Trophoblast cell (in vitro differentiated cells and primary cell): ENCODE data around the gene TSHZ1.

Source experiments
- DNase-seq, 2 donors: peaks; one replicate each; pipeline ENCODE4 v3.0.0-alpha.2; 2016
- H2AFZ ChIP-seq: 2 replicates; pipeline ENCODE4 v1.6.1; 2013; ENCODE audit warnings: low read length, moderate library complexity, mild to moderate bottlenecking; ENCODE audit not compliant: insufficient read depth, poor library complexity
- H2AK5ac ChIP-seq: 2 replicates; pipeline ENCODE4 v1.6.1; 2013; ENCODE audit warnings: mild to moderate bottlenecking, low read length
- H2BK120ac ChIP-seq: 2 replicates; pipeline ENCODE4 v1.6.1; 2013; ENCODE audit warnings: low read length, mild to moderate bottlenecking, moderate library complexity; ENCODE audit not compliant: insufficient read depth, poor library complexity
- H2BK12ac ChIP-seq: 2 replicates; pipeline ENCODE4 v1.6.1; 2013; ENCODE audit warnings: mild to moderate bottlenecking, low read length, moderate library complexity
- H2BK5ac ChIP-seq: 2 replicates; pipeline ENCODE4 v1.6.1; 2013; ENCODE audit warnings: low read length, low read depth, moderate library complexity, mild to moderate bottlenecking; ENCODE audit not compliant: poor library complexity
- H3K14ac ChIP-seq: 2 replicates; pipeline ENCODE4 v1.6.1; 2013; ENCODE audit warnings: mild to moderate bottlenecking, low read length
- H3K18ac ChIP-seq: 2 replicates; pipeline ENCODE4 v1.6.1; 2013; ENCODE audit warnings: mild to moderate bottlenecking, low read length
- H3K23ac ChIP-seq: 2 replicates; pipeline ENCODE4 v1.6.1; 2013; ENCODE audit warnings: low read length
- H3K27ac ChIP-seq: 2 replicates; pipeline ENCODE4 v1.5.1; 2013; ENCODE audit warnings: low read depth, mild to moderate bottlenecking, inconsistent platforms, low read length, moderate library complexity
- H3K27me3 ChIP-seq: 2 replicates; pipeline ENCODE4 v1.6.1; 2013; ENCODE audit warnings: inconsistent platforms, mild to moderate bottlenecking, low read length, moderate library complexity; ENCODE audit not compliant: insufficient read depth
- H3K36me3 ChIP-seq, 2 experiments: 1 replicate in 1 of 2; 2 replicates in 1 of 2; pipeline ENCODE4 v1.6.1; 2013; ENCODE audit warnings: low read length in 2 of 2, mild to moderate bottlenecking in 2 of 2, moderate library complexity in 1 of 2; ENCODE audit not compliant: insufficient read depth in 2 of 2, control insufficient read depth in 1 of 2
- H3K4ac ChIP-seq: 2 replicates; pipeline ENCODE4 v1.6.1; 2013; ENCODE audit warnings: low read depth, mild to moderate bottlenecking, low read length, moderate library complexity
- H3K4me1 ChIP-seq, 2 experiments: 1 replicate in 1 of 2; 2 replicates in 1 of 2; pipeline ENCODE4 v1.6.1; 2013; ENCODE audit warnings: low read length in 2 of 2, mild to moderate bottlenecking in 2 of 2, moderate library complexity in 1 of 2; ENCODE audit not compliant: insufficient read depth in 2 of 2, control insufficient read depth in 1 of 2
- H3K4me2 ChIP-seq: 2 replicates; pipeline ENCODE4 v1.6.1; 2013; ENCODE audit warnings: inconsistent platforms, mild to moderate bottlenecking, low read length, moderate library complexity
- H3K4me3 ChIP-seq: 2 replicates; pipeline ENCODE4 v1.5.1; 2013; ENCODE audit warnings: mild to moderate bottlenecking, low read depth, low read length, inconsistent platforms
- H3K79me1 ChIP-seq: one replicate; pipeline ENCODE4 v1.6.1; 2013; ENCODE audit warnings: low read length
- H3K79me2 ChIP-seq: 2 replicates; pipeline ENCODE4 v1.6.1; 2013; ENCODE audit warnings: low read length, mild to moderate bottlenecking; ENCODE audit not compliant: control insufficient read depth, insufficient read depth, poor library complexity
- H3K9ac ChIP-seq: 2 replicates; pipeline ENCODE4 v1.6.1; 2013; ENCODE audit warnings: mild to moderate bottlenecking, low read length
- H3K9me3 ChIP-seq: 2 replicates; pipeline ENCODE4 v1.6.1; 2013; ENCODE audit warnings: low read depth, mild to moderate bottlenecking, control low read depth, inconsistent platforms, low read length; ENCODE audit not compliant: insufficient read depth
- H4K12ac ChIP-seq: 2 replicates; pipeline ENCODE4 v1.6.1; 2013; ENCODE audit warnings: low read depth, mild to moderate bottlenecking, low read length, moderate library complexity
- H4K8ac ChIP-seq: 2 replicates; pipeline ENCODE4 v1.6.1; 2013; ENCODE audit warnings: low read depth, mild to moderate bottlenecking, low read length, moderate library complexity
- H4K91ac ChIP-seq: one replicate; pipeline ENCODE4 v1.6.1; 2013; ENCODE audit warnings: low read depth, mild to moderate bottlenecking, low read length, moderate library complexity
- WGBS: extraction: QIAGEN DNeasy Blood & Tissue Kit; methylation state at CpG from one replicate; pipeline ENCODE4 v1.1.7; 2013; ENCODE audit warnings: missing lambda C conversion rate; ENCODE audit not compliant: insufficient read length, insufficient coverage; ENCODE audit errors: extremely low coverage; 5-methylcytosine and 5-hydroxymethylcytosine counted together

The TSHZ1 gene

GRCh38 chr18:75170022-75170789 lies 40.4 kb upstream of the TSHZ1 start:
- H3K18ac ChIP-seq: no peak overlapping the region
- H2BK5ac ChIP-seq: no peak overlapping the region
- no peak overlapping the region for H2BK120ac ChIP-seq
- H4K12ac ChIP-seq: no peak overlapping the region
- H3K9ac ChIP-seq: no peak overlapping the region
- no peaks in the 10 kb centered on the region for H3K4me1 ChIP-seq
- WGBS: no CpG with 5 or more reads among the region's 34 CpGs
- no peak overlapping the region for H3K14ac ChIP-seq
- no peak overlapping the region for H3K27ac ChIP-seq
- no peak overlapping the region for H4K8ac ChIP-seq
- H3K4ac ChIP-seq: no peak overlapping the region
- no peaks in the 10 kb centered on the region for H3K36me3 ChIP-seq
- no peak overlapping the region for H3K4me2 ChIP-seq
- no peaks in the 10 kb centered on the region for H3K79me1 ChIP-seq
- H3K79me2 ChIP-seq: no peaks in the 10 kb centered on the region
- H3K4me3 ChIP-seq: no peak overlapping the region
- no peak overlapping the region for H4K91ac ChIP-seq
- H2AFZ ChIP-seq: no peak overlapping the region
- H3K27me3 ChIP-seq: no peaks in the 10 kb centered on the region
- H3K9me3 ChIP-seq: peaks cover 1% of the 10 kb centered on the region
- H2AK5ac ChIP-seq: no peak overlapping the region
- H3K23ac ChIP-seq: no peak overlapping the region
- no peak overlapping the region for H2BK12ac ChIP-seq
- DNase-seq: peak in 1 of 2 donors; percentile 38

DNA sequence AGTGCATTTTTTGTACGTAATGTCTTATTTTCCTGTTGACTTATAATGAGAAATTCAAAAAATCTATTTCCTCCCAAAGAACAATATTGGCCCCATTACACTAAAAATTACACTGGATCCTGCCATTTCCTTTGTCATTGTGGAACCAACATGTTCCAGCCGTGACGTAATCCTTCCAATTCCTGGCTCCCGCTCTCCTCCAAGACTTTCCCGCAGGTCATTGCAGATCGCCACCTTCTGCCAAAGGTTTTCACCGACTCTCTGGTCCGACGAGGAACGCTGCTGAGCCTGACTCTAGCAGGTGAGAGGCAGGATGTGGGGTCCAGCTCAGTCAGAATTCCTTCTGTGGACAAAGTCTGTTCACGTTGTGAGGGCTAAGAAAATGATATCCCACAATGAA lies 39.7 kb upstream of the TSHZ1 start:
- Histone ChIP-seq H2BK120ac (no peak overlapping the region), H3K4me3 (no peak overlapping the region), H3K4me2 (no peak overlapping the region), H3K23ac (no peak overlapping the region), H3K9me3 (peaks cover 1% of the 10 kb centered on the region), H2BK12ac (no peak overlapping the region), H3K27ac (no peak overlapping the region), H4K8ac (no peak overlapping the region), H3K9ac (no peak overlapping the region), H3K4me1 (no peaks in the 10 kb centered on the region), H3K14ac (no peak overlapping the region), H4K12ac (no peak overlapping the region), H3K4ac (no peak overlapping the region), H2AFZ (no peak overlapping the region), H3K79me1 (no peaks in the 10 kb centered on the region), H3K79me2 (no peaks in the 10 kb centered on the region), H3K18ac (no peak overlapping the region), H3K36me3 (no peaks in the 10 kb centered on the region), H2BK5ac (no peak overlapping the region), H2AK5ac (no peak overlapping the region), H4K91ac (no peak overlapping the region), H3K27me3 (no peaks in the 10 kb centered on the region)
- DNase-seq: no peak
- WGBS: no CpG with 5 or more reads among the region's 11 CpGs

DNA sequence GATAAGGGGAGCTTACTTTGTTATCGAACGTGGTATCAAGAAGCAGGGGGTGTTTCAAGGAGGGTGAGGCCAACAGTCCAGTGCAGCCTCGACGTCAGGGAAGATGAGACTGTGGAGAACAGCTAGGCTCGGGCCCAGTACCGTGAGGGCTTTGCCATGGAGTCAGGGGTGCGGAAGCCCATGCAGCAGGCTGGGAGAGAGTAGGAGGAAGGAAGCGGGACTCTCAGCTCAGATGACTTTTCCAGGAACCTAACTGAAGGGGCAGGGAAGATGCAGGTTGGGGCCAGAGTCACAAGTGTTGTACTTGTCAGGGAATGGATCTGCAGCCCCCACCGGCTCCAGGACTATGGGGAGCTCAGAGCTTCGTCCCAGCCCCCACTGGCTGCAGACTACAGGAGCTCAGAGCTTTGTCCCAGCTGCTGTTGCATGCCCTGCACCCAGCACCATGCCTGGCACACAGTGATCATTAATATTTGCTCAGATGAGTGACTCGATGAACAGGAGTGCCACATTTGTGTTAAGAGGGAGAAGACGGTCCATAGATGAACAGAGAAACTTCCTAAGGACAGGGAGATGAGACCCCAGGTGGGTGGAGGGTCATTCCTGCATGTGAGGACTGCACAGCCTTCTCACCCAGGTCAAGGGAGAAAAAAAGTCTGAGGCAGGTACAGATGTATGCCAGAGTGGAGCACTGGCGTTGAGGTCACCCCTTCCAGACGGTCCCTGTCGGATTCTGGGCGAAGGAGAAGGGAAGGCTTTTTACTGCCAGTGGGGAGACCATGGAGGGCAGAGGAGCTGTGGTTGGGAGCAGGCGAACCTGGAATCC lies 38.1 kb upstream of the TSHZ1 start:
- Histone ChIP-seq H3K4me2 (no peak overlapping the region), H3K36me3 (no peaks in the 10 kb centered on the region), H2BK120ac (no peak overlapping the region), H3K27ac (no peak overlapping the region), H3K4ac (no peak overlapping the region), H3K9me3 (no peaks in the 10 kb centered on the region), H3K79me2 (no peaks in the 10 kb centered on the region), H4K12ac (no peak overlapping the region), H4K8ac (no peak overlapping the region), H2AFZ (no peak overlapping the region), H3K18ac (no peak overlapping the region), H2BK5ac (no peak overlapping the region), H3K79me1 (no peaks in the 10 kb centered on the region), H2BK12ac (no peak overlapping the region), H3K23ac (no peak overlapping the region), H3K27me3 (no peaks in the 10 kb centered on the region), H3K4me1 (no peaks in the 10 kb centered on the region), H3K9ac (no peak overlapping the region), H3K4me3 (no peak overlapping the region), H3K14ac (no peak overlapping the region), H4K91ac (no peak overlapping the region), H2AK5ac (no peak overlapping the region)
- WGBS: no CpG with 5 or more reads among the region's 17 CpGs
- DNase-seq: no peak

- no peak overlapping the region for H2BK5ac ChIP-seq
- WGBS: no CpG with 5 or more reads among the region's 5 CpGs
- no peaks in the 10 kb centered on the region for H3K4me1 ChIP-seq
- H2AK5ac ChIP-seq: no peak overlapping the region
- H3K18ac ChIP-seq: no peak overlapping the region
- no peaks in the 10 kb centered on the region for H3K9me3 ChIP-seq
- no peak overlapping the region for H2BK12ac ChIP-seq
- no peak for DNase-seq
- no peaks in the 10 kb centered on the region for H3K79me2 ChIP-seq
- no peaks in the 10 kb centered on the region for H3K36me3 ChIP-seq
- H3K4me3 ChIP-seq: no peak overlapping the region
- H3K4ac ChIP-seq: no peak overlapping the region
- no peak overlapping the region for H3K4me2 ChIP-seq
- H3K14ac ChIP-seq: no peak overlapping the region
- H3K79me1 ChIP-seq: no peaks in the 10 kb centered on the region
- no peak overlapping the region for H3K23ac ChIP-seq
- no peak overlapping the region for H3K9ac ChIP-seq
- no peak overlapping the region for H4K8ac ChIP-seq
- H2BK120ac ChIP-seq: no peak overlapping the region
- H4K91ac ChIP-seq: no peak overlapping the region
- H2AFZ ChIP-seq: no peak overlapping the region
- H3K27me3 ChIP-seq: no peaks in the 10 kb centered on the region
- H4K12ac ChIP-seq: no peak overlapping the region
- no peak overlapping the region for H3K27ac ChIP-seq
These were observed 37.5 kb upstream of the TSHZ1 start for GRCh38 chr18:75173125-75173432.
